CD4-positive, alpha-beta T cell (primary cell): ENCODE measurements around the gene EHD2. TPM values are rescaled to one million over a fixed set of nuclear protein-coding genes. Genes with fewer than 3 reads are reported as not detected.

Experiments
- ATAC-seq: fragments of 200-7000 bp; cut with Tn5 transposase; one replicate; pipeline ENCODE4 v1.10.0; 2022; ENCODE audit warnings: mild to moderate bottlenecking; ENCODE audit not compliant: poor library complexity
- CTCF ChIA-PET: fragments of 350-600 bp; sonication (Branson Sonifier 250); formaldehyde crosslinking; loops from one replicate; lab custom pipeline; 2021; ENCODE audit warnings: antibody characterized with exemption, inconsistent platforms; lab: Charles Lee
- POLR2A ChIA-PET: fragments of 350-600 bp; sonication (Branson Sonifier 250); formaldehyde crosslinking; loops from one replicate; lab custom pipeline; 2021; ENCODE audit warnings: antibody characterized with exemption, inconsistent platforms; lab: Charles Lee
- DNase-seq, 14 experiments: peaks; one replicate each; pipeline ENCODE4 v3.0.0-alpha.2; 2013 to 2020; ENCODE audit warnings: mixed read lengths in 2 of 14
- H3K27ac ChIP-seq, 2 donors: one replicate each; pipeline versions ENCODE4 v1.5.1 to v1.7.0; 2013; ENCODE audit warnings: low read length in 2 of 2, low read depth in 1 of 2, mild to moderate bottlenecking in 1 of 2
- H3K27me3 ChIP-seq, 2 experiments: 1 replicate in 1 of 2; 2 replicates in 1 of 2; pipeline versions ENCODE4 v1.6.1 to v1.7.0; 2013; ENCODE audit warnings: low read length in 2 of 2, control low read depth in 1 of 2, mild to moderate bottlenecking in 1 of 2, moderate library complexity in 1 of 2; ENCODE audit not compliant: insufficient read depth in 2 of 2, control insufficient read depth in 1 of 2
- H3K36me3 ChIP-seq: one replicate; pipeline ENCODE4 v1.6.1; 2013; ENCODE audit warnings: low read length, control low read depth; ENCODE audit not compliant: insufficient read depth
- H3K4me1 ChIP-seq: one replicate; pipeline ENCODE4 v1.6.1; 2013; ENCODE audit warnings: low read length, control low read depth; ENCODE audit not compliant: insufficient read depth
- H3K4me3 ChIP-seq: one replicate; pipeline ENCODE4 v1.5.1; 2013; ENCODE audit warnings: mild to moderate bottlenecking, low read length, moderate library complexity
- H3K9me3 ChIP-seq, 2 experiments: 1 replicate in 1 of 2; 2 replicates in 1 of 2; pipeline versions ENCODE4 v1.6.1 to v1.7.0; 2013; ENCODE audit warnings: low read length in 2 of 2, mild to moderate bottlenecking in 2 of 2, control low read depth in 1 of 2, moderate library complexity in 1 of 2; ENCODE audit not compliant: control insufficient read depth in 1 of 2, insufficient read depth in 1 of 2
- H3K27ac Mint-ChIP-seq: one replicate; pipeline ENCODE4 v1.8.0; 2020; ENCODE audit warnings: mixed read lengths
- H3K27me3 Mint-ChIP-seq: one replicate; pipeline ENCODE4 v1.8.0; 2021; ENCODE audit warnings: mixed read lengths
- H3K36me3 Mint-ChIP-seq: one replicate; pipeline ENCODE4 v1.8.0; 2021; ENCODE audit warnings: low read depth, mixed read lengths
- H3K4me1 Mint-ChIP-seq: one replicate; pipeline ENCODE4 v1.8.0; 2021; ENCODE audit warnings: low read depth, mixed read lengths
- H3K4me3 Mint-ChIP-seq: one replicate; pipeline ENCODE4 v1.8.0; 2020; ENCODE audit warnings: mild to moderate bottlenecking, mixed read lengths
- H3K9me3 Mint-ChIP-seq: one replicate; pipeline ENCODE4 v1.8.0; 2020; ENCODE audit warnings: mixed read lengths
- CTCF ChIP-seq: fragments of 200-600 bp; IDR thresholded peaks from one replicate; pipeline ENCODE4 v1.8.0; 2022; ENCODE audit warnings: antibody characterized with exemption, mild to moderate bottlenecking
- intact Hi-C, 2 experiments: fragments of 100-400 bp; cut with DNase I in 1 of 2; cut with micrococcal nuclease in 1 of 2; formaldehyde crosslinking; loops; one replicate each; pipeline versions ENCODE4 v1.15.1 to v1.9.0; 2023 to 2025; cut with DNase I, micrococcal nuclease
- total RNA-seq, 174 experiments: library from RNA in 2 of 174; stranded (reverse) in 2 of 174; gene quantifications; one replicate each; pipeline ENCODE4 v1.2.3 and lab custom pipeline; 2021 to 2026

Gene EHD2
- total RNA-seq, 2 experiments from 2014 or later: 0.16 TPM; not detected in 1

GRCh38 chr19:47686679-47687450 lies 26.4 kb upstream of the EHD2 start:
- peaks cover 44% of the 10 kb centered on the region for H3K36me3 Mint-ChIP-seq
- TF ChIP-seq CTCF: no peak
- DNase-seq: no peak

GRCh38 chr19:47687906-47688305 lies 25.3 kb upstream of the EHD2 start:
- CTCF ChIA-PET: interaction anchor here (0.6 to 0.7 kb wide), 2 partner anchors 71 to 151 kb away, joined by 3 read pairs; no protein-coding TSS in a partner anchor
- Histone ChIP-seq H3K27ac (no peak overlapping the region), H3K36me3 (peaks cover 15% of the 10 kb centered on the region), H3K4me1 (no peaks in the 10 kb centered on the region), H3K27me3 (no peaks in the 10 kb centered on the region), H3K9me3 (no peaks in the 10 kb centered on the region), H3K4me3 (no peak overlapping the region)
- Mint-ChIP-seq H3K4me1 (no peaks in the 10 kb centered on the region), H3K27ac (no peak overlapping the region), H3K36me3 (peaks cover 41% of the 10 kb centered on the region), H3K27me3 (no peaks in the 10 kb centered on the region), H3K9me3 (no peaks in the 10 kb centered on the region), H3K4me3 (no peak overlapping the region)
- DNase-seq: no peak
- intact Hi-C loops: no loop called here
- POLR2A ChIA-PET: no interaction called here
- no peak for TF ChIP-seq CTCF
- no peak for ATAC-seq

More at GRCh38 chr19:47686679-47687450, 26.4 kb upstream of the EHD2 start:
- no peak for ATAC-seq
- H3K27me3 Mint-ChIP-seq: no peaks in the 10 kb centered on the region
- H3K27ac Mint-ChIP-seq: no peak overlapping the region
- POLR2A ChIA-PET: no interaction called here
- CTCF ChIA-PET: no interaction called here
- no peaks in the 10 kb centered on the region for H3K4me1 ChIP-seq
- peaks cover 12% of the 10 kb centered on the region for H3K36me3 ChIP-seq
- intact Hi-C loops: no loop called here
- no peaks in the 10 kb centered on the region for H3K9me3 ChIP-seq
- H3K4me1 Mint-ChIP-seq: no peaks in the 10 kb centered on the region
- no peak overlapping the region for H3K27ac ChIP-seq
- no peak overlapping the region for H3K4me3 ChIP-seq
- no peak overlapping the region for H3K4me3 Mint-ChIP-seq
- H3K9me3 Mint-ChIP-seq: no peaks in the 10 kb centered on the region
- no peaks in the 10 kb centered on the region for H3K27me3 ChIP-seq

- H3K27ac ChIP-seq: no peak overlapping the region
- H3K36me3 ChIP-seq: peaks cover 21% of the 10 kb centered on the region
- ChIA-PET POLR2A (no interaction called here), CTCF (interaction anchor here (0.7 to 1.2 kb wide), 2 partner anchors 8 to 254 kb away, joined by 4 to 5 read pairs; no protein-coding TSS in a partner anchor)
- intact Hi-C loops: no loop called here
- no peaks in the 10 kb centered on the region for H3K27me3 Mint-ChIP-seq
- peaks cover 36% of the 10 kb centered on the region for H3K36me3 Mint-ChIP-seq
- no peaks in the 10 kb centered on the region for H3K4me1 ChIP-seq
- ATAC-seq (no peak), DNase-seq (no peak)
- H3K4me1 Mint-ChIP-seq: peaks cover 4% of the 10 kb centered on the region
- no peak overlapping the region for H3K27ac Mint-ChIP-seq
- TF ChIP-seq CTCF: no peak
- H3K4me3 ChIP-seq: no peak overlapping the region
- H3K9me3 ChIP-seq: no peaks in the 10 kb centered on the region
- no peaks in the 10 kb centered on the region for H3K9me3 Mint-ChIP-seq
- H3K4me3 Mint-ChIP-seq: no peak overlapping the region
- no peaks in the 10 kb centered on the region for H3K27me3 ChIP-seq
These were observed 22.1 kb upstream of the EHD2 start for GRCh38 chr19:47691090-47691489.
